ENCODE measurements around the gene KIF13A. TPM values are rescaled to one million over a fixed set of nuclear protein-coding genes. Genes with fewer than 3 reads are reported as not detected.

Gene KIF13A
- total and polyA plus RNA-seq, 2 experiments from 2014 or later, result 8.4 to 28.2 TPM

DNA sequence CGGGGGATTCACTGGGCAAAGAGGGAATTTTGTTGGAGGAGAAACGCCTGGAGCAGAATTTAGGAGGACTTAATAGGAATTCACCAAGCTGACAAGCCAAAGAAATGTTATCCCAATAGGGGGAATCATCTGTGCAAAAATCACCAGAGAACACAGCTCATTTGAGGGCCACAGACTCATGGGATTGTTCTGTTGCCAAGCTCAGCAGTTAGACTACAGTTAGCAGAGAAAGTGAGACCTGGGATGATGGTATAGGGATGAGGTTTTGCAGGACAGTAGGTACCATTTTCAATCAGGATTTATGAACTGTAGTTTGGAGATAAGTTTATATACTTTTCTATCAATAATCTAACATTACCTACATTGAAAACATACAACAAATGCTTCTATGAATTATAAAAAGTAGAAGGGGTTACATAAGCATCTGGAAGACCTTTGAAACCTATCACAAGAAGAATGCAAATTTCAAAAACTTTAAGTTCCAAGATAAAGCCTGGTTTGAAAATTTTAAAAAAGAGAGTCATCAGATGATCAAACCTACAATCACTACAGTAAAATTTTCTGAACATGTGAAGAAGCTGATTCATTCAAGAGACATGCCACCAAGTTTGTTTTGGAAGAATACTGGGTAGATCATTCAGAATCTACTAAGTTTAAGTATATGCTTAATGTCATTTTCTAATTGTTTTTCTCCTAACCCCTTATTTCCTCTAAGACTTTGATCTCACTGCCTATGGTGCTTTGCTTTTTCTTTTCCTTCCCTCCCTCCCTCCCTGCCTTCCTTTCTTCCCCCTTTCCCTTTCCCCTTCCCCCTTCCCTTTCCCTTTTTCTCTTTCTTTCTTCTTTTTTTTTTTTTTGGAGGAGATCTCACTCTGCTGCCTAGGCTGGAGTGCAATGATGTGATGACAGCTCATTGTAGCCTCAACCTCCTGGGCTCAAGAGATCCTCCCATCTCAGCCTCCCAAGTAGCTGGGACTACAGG lies 81.5 kb downstream of the KIF13A start:
- no peak overlapping the region for H3K4me3 ChIP-seq
- H3K9me3 Mint-ChIP-seq, result no peaks in the 10 kb centered on the region
- ATAC-seq (no peak), DNase-seq (ENCODE audit: low spot score) (no peak)
- no peak for TF ChIP-seq EZH2 (IDR thresholded peaks at IDR 0.05; ENCODE audit: low read depth, unreplicated experiment)
- no peak for TF ChIP-seq EZH2phosphoT487 (IDR thresholded peaks at IDR 0.05; ENCODE audit: unreplicated experiment)
- TF ChIP-seq CREB1 (CRISPR knock-in tag; IDR thresholded peaks at IDR 0.05; ENCODE audit: low read depth), result no peak
- TF ChIP-seq, protein P1, sequence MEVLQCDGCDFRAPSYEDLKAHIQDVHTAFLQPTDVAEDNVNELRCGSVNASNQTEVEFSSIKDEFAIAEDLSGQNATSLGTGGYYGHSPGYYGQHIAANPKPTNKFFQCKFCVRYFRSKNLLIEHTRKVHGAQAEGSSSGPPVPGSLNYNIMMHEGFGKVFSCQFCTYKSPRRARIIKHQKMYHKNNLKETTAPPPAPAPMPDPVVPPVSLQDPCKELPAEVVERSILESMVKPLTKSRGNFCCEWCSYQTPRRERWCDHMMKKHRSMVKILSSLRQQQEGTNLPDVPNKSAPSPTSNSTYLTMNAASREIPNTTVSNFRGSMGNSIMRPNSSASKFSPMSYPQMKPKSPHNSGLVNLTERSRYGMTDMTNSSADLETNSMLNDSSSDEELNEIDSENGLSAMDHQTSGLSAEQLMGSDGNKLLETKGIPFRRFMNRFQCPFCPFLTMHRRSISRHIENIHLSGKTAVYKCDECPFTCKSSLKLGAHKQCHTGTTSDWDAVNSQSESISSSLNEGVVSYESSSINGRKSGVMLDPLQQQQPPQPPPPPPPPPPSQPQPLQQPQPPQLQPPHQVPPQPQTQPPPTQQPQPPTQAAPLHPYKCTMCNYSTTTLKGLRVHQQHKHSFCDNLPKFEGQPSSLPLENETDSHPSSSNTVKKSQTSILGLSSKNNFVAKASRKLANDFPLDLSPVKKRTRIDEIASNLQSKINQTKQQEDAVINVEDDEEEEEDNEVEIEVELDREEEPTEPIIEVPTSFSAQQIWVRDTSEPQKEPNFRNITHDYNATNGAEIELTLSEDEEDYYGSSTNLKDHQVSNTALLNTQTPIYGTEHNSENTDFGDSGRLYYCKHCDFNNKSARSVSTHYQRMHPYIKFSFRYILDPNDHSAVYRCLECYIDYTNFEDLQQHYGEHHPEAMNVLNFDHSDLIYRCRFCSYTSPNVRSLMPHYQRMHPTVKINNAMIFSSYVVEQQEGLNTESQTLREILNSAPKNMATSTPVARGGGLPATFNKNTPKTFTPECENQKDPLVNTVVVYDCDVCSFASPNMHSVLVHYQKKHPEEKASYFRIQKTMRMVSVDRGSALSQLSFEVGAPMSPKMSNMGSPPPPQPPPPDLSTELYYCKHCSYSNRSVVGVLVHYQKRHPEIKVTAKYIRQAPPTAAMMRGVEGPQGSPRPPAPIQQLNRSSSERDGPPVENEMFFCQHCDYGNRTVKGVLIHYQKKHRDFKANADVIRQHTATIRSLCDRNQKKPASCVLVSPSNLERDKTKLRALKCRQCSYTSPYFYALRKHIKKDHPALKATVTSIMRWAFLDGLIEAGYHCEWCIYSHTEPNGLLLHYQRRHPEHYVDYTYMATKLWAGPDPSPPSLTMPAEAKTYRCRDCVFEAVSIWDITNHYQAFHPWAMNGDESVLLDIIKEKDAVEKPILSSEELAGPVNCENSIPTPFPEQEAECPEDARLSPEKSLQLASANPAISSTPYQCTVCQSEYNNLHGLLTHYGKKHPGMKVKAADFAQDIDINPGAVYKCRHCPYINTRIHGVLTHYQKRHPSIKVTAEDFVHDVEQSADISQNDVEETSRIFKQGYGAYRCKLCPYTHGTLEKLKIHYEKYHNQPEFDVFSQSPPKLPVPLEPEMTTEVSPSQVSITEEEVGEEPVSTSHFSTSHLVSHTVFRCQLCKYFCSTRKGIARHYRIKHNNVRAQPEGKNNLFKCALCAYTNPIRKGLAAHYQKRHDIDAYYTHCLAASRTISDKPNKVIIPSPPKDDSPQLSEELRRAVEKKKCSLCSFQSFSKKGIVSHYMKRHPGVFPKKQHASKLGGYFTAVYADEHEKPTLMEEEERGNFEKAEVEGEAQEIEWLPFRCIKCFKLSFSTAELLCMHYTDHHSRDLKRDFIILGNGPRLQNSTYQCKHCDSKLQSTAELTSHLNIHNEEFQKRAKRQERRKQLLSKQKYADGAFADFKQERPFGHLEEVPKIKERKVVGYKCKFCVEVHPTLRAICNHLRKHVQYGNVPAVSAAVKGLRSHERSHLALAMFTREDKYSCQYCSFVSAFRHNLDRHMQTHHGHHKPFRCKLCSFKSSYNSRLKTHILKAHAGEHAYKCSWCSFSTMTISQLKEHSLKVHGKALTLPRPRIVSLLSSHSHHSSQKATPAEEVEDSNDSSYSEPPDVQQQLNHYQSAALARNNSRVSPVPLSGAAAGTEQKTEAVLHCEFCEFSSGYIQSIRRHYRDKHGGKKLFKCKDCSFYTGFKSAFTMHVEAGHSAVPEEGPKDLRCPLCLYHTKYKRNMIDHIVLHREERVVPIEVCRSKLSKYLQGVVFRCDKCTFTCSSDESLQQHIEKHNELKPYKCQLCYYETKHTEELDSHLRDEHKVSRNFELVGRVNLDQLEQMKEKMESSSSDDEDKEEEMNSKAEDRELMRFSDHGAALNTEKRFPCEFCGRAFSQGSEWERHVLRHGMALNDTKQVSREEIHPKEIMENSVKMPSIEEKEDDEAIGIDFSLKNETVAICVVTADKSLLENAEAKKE (CRISPR knock-in tag; IDR thresholded peaks at IDR 0.05), result no peak
- no peak for TF ChIP-seq ZNF114 (CRISPR knock-in tag; IDR thresholded peaks at IDR 0.05)
- TF ChIP-seq, protein P2, sequence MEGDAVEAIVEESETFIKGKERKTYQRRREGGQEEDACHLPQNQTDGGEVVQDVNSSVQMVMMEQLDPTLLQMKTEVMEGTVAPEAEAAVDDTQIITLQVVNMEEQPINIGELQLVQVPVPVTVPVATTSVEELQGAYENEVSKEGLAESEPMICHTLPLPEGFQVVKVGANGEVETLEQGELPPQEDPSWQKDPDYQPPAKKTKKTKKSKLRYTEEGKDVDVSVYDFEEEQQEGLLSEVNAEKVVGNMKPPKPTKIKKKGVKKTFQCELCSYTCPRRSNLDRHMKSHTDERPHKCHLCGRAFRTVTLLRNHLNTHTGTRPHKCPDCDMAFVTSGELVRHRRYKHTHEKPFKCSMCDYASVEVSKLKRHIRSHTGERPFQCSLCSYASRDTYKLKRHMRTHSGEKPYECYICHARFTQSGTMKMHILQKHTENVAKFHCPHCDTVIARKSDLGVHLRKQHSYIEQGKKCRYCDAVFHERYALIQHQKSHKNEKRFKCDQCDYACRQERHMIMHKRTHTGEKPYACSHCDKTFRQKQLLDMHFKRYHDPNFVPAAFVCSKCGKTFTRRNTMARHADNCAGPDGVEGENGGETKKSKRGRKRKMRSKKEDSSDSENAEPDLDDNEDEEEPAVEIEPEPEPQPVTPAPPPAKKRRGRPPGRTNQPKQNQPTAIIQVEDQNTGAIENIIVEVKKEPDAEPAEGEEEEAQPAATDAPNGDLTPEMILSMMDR (conservative IDR thresholded peaks at IDR 0.05; ENCODE audit: low read depth in 2 of 2), result no peak
- no peak for TF ChIP-seq NANOG (IDR thresholded peaks at IDR 0.05; ENCODE audit: borderline replicate concordance)
- TF ChIP-seq POLR2AphosphoS5 (IDR thresholded peaks at IDR 0.05; ENCODE audit: low read depth), result no peak
- H3K79me2 ChIP-seq (replicated peaks; ENCODE audit: insufficient read depth), result peaks cover 65% of the 10 kb centered on the region
- no peaks in the 10 kb centered on the region for H3K27me3 ChIP-seq (ENCODE audit: insufficient read depth)
- H3K4me3 Mint-ChIP-seq, result no peak overlapping the region
- H4K20me1 ChIP-seq (replicated peaks; ENCODE audit: insufficient read depth), result no peaks in the 10 kb centered on the region
- H3K4me1 ChIP-seq (ENCODE audit: insufficient read depth), result peaks cover 20% of the 10 kb centered on the region
- no peak overlapping the region for H3K27ac ChIP-seq (ENCODE audit: low read depth)
- no peaks in the 10 kb centered on the region for H3K9me2 ChIP-seq (ENCODE audit: insufficient read depth)
- no peaks in the 10 kb centered on the region for H3K36me3 ChIP-seq (ENCODE audit: insufficient read depth)
- H3K36me3 Mint-ChIP-seq (ENCODE audit: low read depth), result peaks cover 2% of the 10 kb centered on the region; the same call in 1 of the 3 replicates
- no peak overlapping the region for H2AFZ ChIP-seq
- peaks cover 23% of the 10 kb centered on the region for H3K4me1 Mint-ChIP-seq
- no peak overlapping the region for H3K4me2 ChIP-seq
- H3K27ac Mint-ChIP-seq, result peak overlapping the region; percentile 82; the same call in 1 of the 2 replicates
- H3K27me3 Mint-ChIP-seq (ENCODE audit: insufficient read depth, low read depth, poor library complexity), result no peaks in the 10 kb centered on the region
- no peaks in the 10 kb centered on the region for H3F3A ChIP-seq (replicated peaks; ENCODE audit: low read depth)

Measured in GM23338 (cell line).